NB4 (cell line): Measurements from ENCODE around the gene DDX5.

Experiments
- DNase-seq: peaks from one replicate; pipeline ENCODE4 v3.0.0; 2010; ENCODE audit warnings: low read depth
- H3K4me3 ChIP-seq: one replicate; pipeline ENCODE4 v1.5.1; 2011; ENCODE audit warnings: mild to moderate bottlenecking, low read depth, low read length, moderate library complexity
- MAX ChIP-seq: IDR thresholded peaks from 2 replicates; pipeline ENCODE4 v1.6.1; 2011; ENCODE audit warnings: low read depth, low read length
- MYC ChIP-seq: IDR thresholded peaks from 2 replicates; pipeline ENCODE4 v1.6.1; 2011; ENCODE audit warnings: low read depth, low read length
- POLR2A ChIP-seq: IDR thresholded peaks from 2 replicates; pipeline ENCODE4 v1.6.1; 2011; ENCODE audit warnings: mild to moderate bottlenecking; ENCODE audit not compliant: insufficient read length; ENCODE audit errors: extremely low read depth
- TF ChIP-seq, protein P1 (sequence below): IDR thresholded peaks from one replicate; pipeline ENCODE4 v1.5.1; 2012; ENCODE audit warnings: low read depth, low read length

The DDX5 gene

DNA sequence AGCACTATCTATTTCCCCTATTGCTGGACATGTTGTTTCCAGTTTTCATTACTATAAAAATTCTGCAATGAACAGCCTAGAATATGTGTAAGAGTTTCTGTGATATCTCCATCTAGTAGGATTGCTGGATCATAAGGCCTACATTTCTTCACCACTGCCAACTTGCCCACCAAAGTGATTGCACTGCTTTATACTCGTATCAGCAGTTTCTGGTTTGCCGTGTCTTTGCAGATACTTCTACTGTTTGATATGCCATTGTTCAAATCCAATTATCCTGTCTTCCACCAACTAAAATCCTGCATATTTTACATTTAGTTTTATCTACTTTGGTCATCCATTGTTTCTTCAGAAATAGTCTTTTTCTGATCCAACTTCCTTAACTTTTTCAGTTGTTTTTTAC is 21.8 kb upstream of the DDX5 start:
- no peak for TF ChIP-seq MAX
- TF ChIP-seq MYC: no peak
- TF ChIP-seq, protein P1, sequence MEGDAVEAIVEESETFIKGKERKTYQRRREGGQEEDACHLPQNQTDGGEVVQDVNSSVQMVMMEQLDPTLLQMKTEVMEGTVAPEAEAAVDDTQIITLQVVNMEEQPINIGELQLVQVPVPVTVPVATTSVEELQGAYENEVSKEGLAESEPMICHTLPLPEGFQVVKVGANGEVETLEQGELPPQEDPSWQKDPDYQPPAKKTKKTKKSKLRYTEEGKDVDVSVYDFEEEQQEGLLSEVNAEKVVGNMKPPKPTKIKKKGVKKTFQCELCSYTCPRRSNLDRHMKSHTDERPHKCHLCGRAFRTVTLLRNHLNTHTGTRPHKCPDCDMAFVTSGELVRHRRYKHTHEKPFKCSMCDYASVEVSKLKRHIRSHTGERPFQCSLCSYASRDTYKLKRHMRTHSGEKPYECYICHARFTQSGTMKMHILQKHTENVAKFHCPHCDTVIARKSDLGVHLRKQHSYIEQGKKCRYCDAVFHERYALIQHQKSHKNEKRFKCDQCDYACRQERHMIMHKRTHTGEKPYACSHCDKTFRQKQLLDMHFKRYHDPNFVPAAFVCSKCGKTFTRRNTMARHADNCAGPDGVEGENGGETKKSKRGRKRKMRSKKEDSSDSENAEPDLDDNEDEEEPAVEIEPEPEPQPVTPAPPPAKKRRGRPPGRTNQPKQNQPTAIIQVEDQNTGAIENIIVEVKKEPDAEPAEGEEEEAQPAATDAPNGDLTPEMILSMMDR: no peak
- TF ChIP-seq POLR2A: no peak
- no peak for DNase-seq
- no peak overlapping the region for H3K4me3 ChIP-seq

DNA sequence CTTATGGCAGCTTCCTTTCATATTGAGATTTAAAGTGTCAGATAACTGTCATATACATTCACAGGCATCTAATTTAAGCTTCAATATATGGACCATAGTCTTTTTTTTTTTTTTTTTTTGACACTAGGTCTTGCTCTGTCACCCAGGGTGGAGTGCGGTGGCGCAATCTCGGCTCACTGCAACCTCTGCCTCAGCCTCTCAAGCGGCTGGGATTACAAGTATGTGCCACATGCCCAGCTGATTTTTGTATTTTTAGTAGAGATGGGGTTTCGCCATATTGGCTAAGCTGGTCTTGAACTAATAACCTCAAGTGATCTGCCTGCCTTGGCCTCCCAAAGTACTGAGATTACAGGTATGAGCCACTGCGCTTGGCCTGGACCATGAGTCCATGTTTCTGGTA is 14.3 kb upstream of the DDX5 start:
- no peak for DNase-seq
- no peak overlapping the region for H3K4me3 ChIP-seq
- TF ChIP-seq POLR2A: no peak
- TF ChIP-seq MYC: no peak
- TF ChIP-seq MAX: no peak
- TF ChIP-seq, protein P1: no peak

GRCh38 chr17:64519601-64520000 is 13.5 kb upstream of the DDX5 start:
- no peak for DNase-seq
- no peak for TF ChIP-seq MYC
- no peak overlapping the region for H3K4me3 ChIP-seq

- DNase-seq: no peak
- no peak for TF ChIP-seq POLR2A
- H3K4me3 ChIP-seq: no peak overlapping the region
Observed at GRCh38 chr17:64515829-64516228, 9.7 kb upstream of the DDX5 start.

DNA sequence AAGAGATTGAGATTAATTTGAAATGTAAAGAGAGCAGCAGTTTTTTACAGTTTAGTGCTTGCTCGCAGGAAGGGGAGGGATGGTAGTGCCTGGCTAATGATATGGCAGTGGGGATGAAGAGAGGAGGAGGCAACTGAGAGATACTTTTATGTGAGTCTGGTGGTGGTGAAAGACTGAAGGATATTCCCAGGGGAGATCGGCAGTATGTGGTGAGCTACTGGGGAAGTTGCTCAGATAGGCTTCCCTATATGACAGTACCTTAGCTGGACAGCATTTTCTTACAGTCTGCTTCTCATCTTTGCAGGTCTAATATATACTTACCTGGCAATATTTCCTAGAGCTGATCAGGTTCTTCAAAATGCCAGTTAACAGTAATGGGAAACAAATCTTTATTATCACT is 9.3 kb upstream of the DDX5 start:
- DNase-seq: peak; percentile 89
- TF ChIP-seq MYC: no peak
- no peak for TF ChIP-seq POLR2A
- no peak for TF ChIP-seq MAX
- TF ChIP-seq, protein P1: no peak
- no peak overlapping the region for H3K4me3 ChIP-seq

DNA sequence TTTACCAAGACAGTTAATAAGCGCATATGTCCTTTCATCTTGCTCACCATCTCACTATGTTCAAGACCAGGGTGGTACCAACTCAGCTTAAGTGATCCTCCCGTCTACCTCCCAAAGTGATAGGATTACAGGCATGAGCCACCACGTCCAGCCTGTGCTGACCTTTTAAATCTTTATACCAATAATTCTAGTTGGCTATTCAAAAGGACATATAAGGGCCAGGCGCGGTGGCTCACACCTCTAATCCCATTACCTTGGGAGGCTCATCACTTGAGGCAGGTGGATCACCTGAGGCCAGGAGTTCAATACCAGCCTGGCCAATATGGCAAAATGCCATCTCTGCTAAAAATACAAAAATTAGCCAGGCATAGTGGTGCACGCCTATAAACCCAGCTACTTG is 3.1 kb upstream of the DDX5 start:
- H3K4me3 ChIP-seq: peak overlapping the region; percentile 34
- no peak for DNase-seq
- no peak for TF ChIP-seq MAX
- TF ChIP-seq, protein P1: no peak
- TF ChIP-seq MYC: no peak
- no peak for TF ChIP-seq POLR2A

- H3K4me3 ChIP-seq: peak overlapping the region; percentile 99
- TF ChIP-seq MYC (no peak), MAX (no peak), POLR2A (no peak)
- TF ChIP-seq, protein P1: no peak
- DNase-seq: no peak
Observed at GRCh38 chr17:64508683-64509082, 2.6 kb upstream of the DDX5 start.
